ENCODE data around the gene CMTM7. TPM values are rescaled to one million over a fixed set of nuclear protein-coding genes. Genes with fewer than 3 reads are reported as not detected.
"Not testable (repeated sequence)": the region's sequence is repeated elsewhere in the genome, so short reads cannot be mapped to it uniquely, and the experiment has no call there.

The CMTM7 gene
- total RNA-seq, 1 donor from 2014 or later = 11.8 TPM

DNA sequence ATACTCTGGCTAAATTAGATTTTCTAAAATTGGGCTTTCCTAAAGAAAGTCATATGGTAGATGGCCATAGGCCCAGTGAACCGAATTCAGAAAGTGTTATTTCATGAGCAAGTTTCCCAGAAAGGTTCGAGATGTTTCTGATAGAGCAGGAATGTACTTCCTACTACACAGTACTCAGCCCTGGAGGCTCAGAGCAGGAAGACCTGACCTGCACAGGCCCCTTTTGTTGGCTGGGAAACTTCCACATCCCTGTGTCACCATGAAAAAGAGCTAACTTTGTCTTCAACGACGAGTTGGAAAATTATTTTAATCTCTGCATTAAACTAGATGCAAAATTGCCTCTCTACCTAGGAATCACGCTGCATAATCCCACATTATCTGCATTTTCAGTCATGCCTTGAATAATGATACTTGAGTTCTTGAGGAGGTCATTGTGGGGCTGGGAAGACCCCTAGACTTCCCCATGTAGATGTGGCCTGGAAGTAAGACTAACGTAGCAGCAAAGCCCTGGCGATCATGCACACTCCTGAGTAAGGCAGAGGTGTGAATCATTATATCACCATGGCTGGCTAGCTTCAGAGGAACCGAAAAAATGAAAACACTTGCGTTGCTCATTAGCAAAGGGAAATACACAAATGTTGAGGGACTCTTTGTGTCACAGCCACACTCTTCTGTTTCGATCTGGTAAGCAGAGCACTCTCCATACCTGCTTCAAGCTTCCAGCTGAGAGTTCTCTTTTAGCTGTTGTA is 47.1 kb downstream of the CMTM7 start:
- no peaks in the 10 kb centered on the region for H3F3A ChIP-seq (ENCODE audit: low read depth)
- Mint-ChIP-seq H3K27ac (no peak overlapping the region), H3K4me1 (peaks cover 10% of the 10 kb centered on the region), H3K9me3 (no peaks in the 10 kb centered on the region), H3K27me3 (ENCODE audit: insufficient read depth, low read depth) (peaks cover 2% of the 10 kb centered on the region), H3K36me3 (peaks cover 11% of the 10 kb centered on the region), H3K4me3 (no peak overlapping the region)
- H3K27ac ChIP-seq = no peak overlapping the region
- no peak overlapping the region for H3K4me2 ChIP-seq
- no peaks in the 10 kb centered on the region for H3K27me3 ChIP-seq
- no peaks in the 10 kb centered on the region for H3K36me3 ChIP-seq
- H3K4me1 ChIP-seq = no peaks in the 10 kb centered on the region
- no peak overlapping the region for H2AFZ ChIP-seq (replicated peaks)
- TF ChIP-seq EZH2 (IDR thresholded peaks at IDR 0.05) (no peak), EZH2phosphoT487 (IDR thresholded peaks at IDR 0.05) (no peak)
- TF ChIP-seq, protein P1, sequence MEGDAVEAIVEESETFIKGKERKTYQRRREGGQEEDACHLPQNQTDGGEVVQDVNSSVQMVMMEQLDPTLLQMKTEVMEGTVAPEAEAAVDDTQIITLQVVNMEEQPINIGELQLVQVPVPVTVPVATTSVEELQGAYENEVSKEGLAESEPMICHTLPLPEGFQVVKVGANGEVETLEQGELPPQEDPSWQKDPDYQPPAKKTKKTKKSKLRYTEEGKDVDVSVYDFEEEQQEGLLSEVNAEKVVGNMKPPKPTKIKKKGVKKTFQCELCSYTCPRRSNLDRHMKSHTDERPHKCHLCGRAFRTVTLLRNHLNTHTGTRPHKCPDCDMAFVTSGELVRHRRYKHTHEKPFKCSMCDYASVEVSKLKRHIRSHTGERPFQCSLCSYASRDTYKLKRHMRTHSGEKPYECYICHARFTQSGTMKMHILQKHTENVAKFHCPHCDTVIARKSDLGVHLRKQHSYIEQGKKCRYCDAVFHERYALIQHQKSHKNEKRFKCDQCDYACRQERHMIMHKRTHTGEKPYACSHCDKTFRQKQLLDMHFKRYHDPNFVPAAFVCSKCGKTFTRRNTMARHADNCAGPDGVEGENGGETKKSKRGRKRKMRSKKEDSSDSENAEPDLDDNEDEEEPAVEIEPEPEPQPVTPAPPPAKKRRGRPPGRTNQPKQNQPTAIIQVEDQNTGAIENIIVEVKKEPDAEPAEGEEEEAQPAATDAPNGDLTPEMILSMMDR (IDR thresholded peaks at IDR 0.05) = no peak
- DNase-seq (ENCODE audit: low spot score) = no peak
- no peak overlapping the region for H3K9ac ChIP-seq
- H3K4me3 ChIP-seq = no peak overlapping the region
- H4K20me1 ChIP-seq (ENCODE audit: low read depth) = no peaks in the 10 kb centered on the region
- no peaks in the 10 kb centered on the region for H3K79me2 ChIP-seq (ENCODE audit: low read depth)
- H3K9me3 ChIP-seq (ENCODE audit: low read depth) = no peaks in the 10 kb centered on the region

DNA sequence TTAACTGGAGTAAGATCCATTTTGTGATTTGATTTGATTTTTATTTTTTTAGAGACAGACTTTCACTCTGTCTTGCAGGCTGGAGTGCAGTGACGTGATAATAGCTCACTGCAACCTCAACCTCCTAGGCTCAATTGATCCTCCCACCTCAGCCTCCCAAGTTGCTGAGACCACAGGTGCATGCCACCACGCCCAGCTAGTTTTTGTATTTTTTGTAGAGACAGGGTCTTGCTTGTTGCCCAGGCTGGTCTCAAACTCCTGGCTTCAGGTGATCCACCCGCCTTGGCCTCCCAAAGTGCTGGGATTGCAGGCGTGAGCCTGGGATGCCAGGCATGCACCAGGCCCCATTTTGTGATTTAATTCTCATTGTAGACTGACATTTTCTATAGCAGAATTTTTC is 47.8 kb downstream of the CMTM7 start:
- Mint-ChIP-seq H3K36me3 (peaks cover 13% of the 10 kb centered on the region), H3K4me1 (peaks cover 10% of the 10 kb centered on the region)
- H3K4me2 ChIP-seq; H3F3A ChIP-seq (ENCODE audit: low read depth); H3K4me3 Mint-ChIP-seq; H3K79me2 ChIP-seq (ENCODE audit: low read depth); H3K27me3 Mint-ChIP-seq (ENCODE audit: insufficient read depth, low read depth); H3K4me1 ChIP-seq; H3K9ac ChIP-seq; H3K9me3 Mint-ChIP-seq; H3K27ac ChIP-seq; H3K27ac Mint-ChIP-seq; H3K27me3 ChIP-seq; H3K9me3 ChIP-seq (ENCODE audit: low read depth); H3K36me3 ChIP-seq; H2AFZ ChIP-seq (replicated peaks); DNase-seq (ENCODE audit: low spot score); H3K4me3 ChIP-seq; H4K20me1 ChIP-seq (ENCODE audit: low read depth): not testable (repeated sequence)

DNA sequence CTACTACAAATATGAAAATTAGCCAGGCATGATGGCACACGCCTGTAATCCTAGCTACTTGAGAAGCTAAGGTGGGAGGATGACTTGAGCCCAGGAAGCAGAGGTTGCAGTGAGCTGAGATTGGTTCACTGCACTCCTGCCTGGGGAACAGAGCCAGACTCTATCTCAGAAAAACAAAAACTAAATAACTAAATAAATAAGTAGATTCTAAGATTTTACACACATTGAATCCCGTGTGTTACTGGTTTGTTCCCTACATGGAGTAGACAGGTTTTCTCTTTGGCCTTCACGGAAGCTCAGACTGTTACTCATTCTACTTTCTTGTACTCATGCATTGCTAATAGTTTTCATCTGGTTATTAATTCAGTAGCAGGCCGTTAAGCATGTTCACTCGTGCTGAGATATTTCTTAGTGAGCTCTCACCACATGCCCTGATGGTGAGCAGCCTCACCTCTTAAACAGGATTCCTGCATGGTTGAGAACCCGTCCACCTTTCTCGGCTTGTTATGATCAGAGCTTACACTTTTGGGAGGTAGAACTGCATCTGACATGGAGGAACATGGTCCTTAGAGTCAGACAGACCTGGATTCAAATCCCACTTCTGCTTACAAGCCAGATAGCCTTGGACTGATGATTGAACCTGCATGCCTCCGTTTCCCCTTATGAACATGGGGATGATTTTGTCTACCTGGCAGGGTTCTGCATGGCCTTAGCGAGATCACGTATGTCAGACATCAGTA is 49.1 kb downstream of the CMTM7 start:
- peaks cover 4% of the 10 kb centered on the region for H3K9me3 Mint-ChIP-seq

More for the DNA sequence above, 49.1 kb downstream of the CMTM7 start:
- H3K79me2 ChIP-seq (ENCODE audit: low read depth) = no peaks in the 10 kb centered on the region
- peaks cover 10% of the 10 kb centered on the region for H3K4me1 Mint-ChIP-seq
- no peak overlapping the region for H3K4me3 ChIP-seq
- no peaks in the 10 kb centered on the region for H3F3A ChIP-seq (ENCODE audit: low read depth)
- no peaks in the 10 kb centered on the region for H3K27me3 ChIP-seq
- DNase-seq (ENCODE audit: low spot score) = no peak
- no peak overlapping the region for H2AFZ ChIP-seq (replicated peaks)
- no peaks in the 10 kb centered on the region for H4K20me1 ChIP-seq (ENCODE audit: low read depth)
- TF ChIP-seq EZH2 (IDR thresholded peaks at IDR 0.05) (no peak), EZH2phosphoT487 (IDR thresholded peaks at IDR 0.05) (no peak)
- TF ChIP-seq, protein P1 (IDR thresholded peaks at IDR 0.05) = no peak
- H3K36me3 ChIP-seq = no peaks in the 10 kb centered on the region
- peaks cover 16% of the 10 kb centered on the region for H3K36me3 Mint-ChIP-seq
- no peaks in the 10 kb centered on the region for H3K4me1 ChIP-seq
- no peak overlapping the region for H3K27ac ChIP-seq
- H3K27me3 Mint-ChIP-seq (ENCODE audit: insufficient read depth, low read depth) = peaks cover 2% of the 10 kb centered on the region
- no peak overlapping the region for H3K27ac Mint-ChIP-seq
- H3K9me3 ChIP-seq (ENCODE audit: low read depth) = no peaks in the 10 kb centered on the region
- no peak overlapping the region for H3K9ac ChIP-seq
- no peak overlapping the region for H3K4me3 Mint-ChIP-seq
- H3K4me2 ChIP-seq = no peak overlapping the region

All from neural progenitor cell (in vitro differentiated cells).